ACC112 (cell line): Measurements from ENCODE around the gene CLEC16A.

Experiments
- H2AFZ ChIP-seq: fragments of 200-600 bp; sonication (generic); one replicate; pipeline ENCODE4 v1.6.0; 2017; ENCODE audit warnings: antibody characterized with exemption, low read length; ENCODE audit not compliant: unreplicated experiment
- H3K27ac ChIP-seq: fragments of 200-600 bp; sonication (generic); 2 replicates; pipeline ENCODE4 v1.5.1; 2014; ENCODE audit warnings: low read depth, mild to moderate bottlenecking, antibody characterized with exemption, low read length, moderate library complexity
- H3K27me3 ChIP-seq: fragments of 200-600 bp; sonication (generic); 2 replicates; pipeline ENCODE4 v1.6.1; 2014; ENCODE audit warnings: mild to moderate bottlenecking, antibody characterized with exemption, low read length, moderate library complexity, mixed read lengths; ENCODE audit not compliant: insufficient read depth
- H3K36me3 ChIP-seq: fragments of 200-600 bp; sonication (generic); 2 replicates; pipeline ENCODE4 v1.6.1; 2016; ENCODE audit warnings: mild to moderate bottlenecking, antibody characterized with exemption, low read length, moderate library complexity, mixed read lengths; ENCODE audit not compliant: insufficient read depth
- H3K4me1 ChIP-seq: fragments of 200-600 bp; sonication (generic); one replicate; pipeline ENCODE4 v1.6.1; 2016; ENCODE audit warnings: low read length, mixed read lengths; ENCODE audit not compliant: insufficient read depth, unreplicated experiment, control insufficient read depth
- H3K4me3 ChIP-seq: fragments of 200-600 bp; sonication (generic); 2 replicates; pipeline ENCODE4 v1.5.1; 2014; ENCODE audit warnings: mild to moderate bottlenecking, low read depth, low read length
- H3K79me2 ChIP-seq: fragments of 200-600 bp; sonication (generic); one replicate; pipeline ENCODE4 v1.6.0; 2016; ENCODE audit warnings: low read length; ENCODE audit not compliant: control insufficient read depth, unreplicated experiment, insufficient read depth

Gene CLEC16A

GRCh38 chr16:11056090-11056992, 112.0 kb downstream of the CLEC16A start:
- Histone ChIP-seq H3K36me3 (no peaks in the 10 kb centered on the region), H3K27me3 (no peaks in the 10 kb centered on the region), H2AFZ (no peak overlapping the region), H3K4me1 (peaks cover 16% of the 10 kb centered on the region), H3K4me3 (no peak overlapping the region), H3K79me2 (no peaks in the 10 kb centered on the region), H3K27ac (peak overlapping the region; percentile 61)

- no peak overlapping the region for H2AFZ ChIP-seq
- no peaks in the 10 kb centered on the region for H3K36me3 ChIP-seq
- H3K27me3 ChIP-seq = no peaks in the 10 kb centered on the region
- H3K27ac ChIP-seq = peak overlapping the region; percentile 61
- no peaks in the 10 kb centered on the region for H3K79me2 ChIP-seq
- no peak overlapping the region for H3K4me3 ChIP-seq
- peaks cover 16% of the 10 kb centered on the region for H3K4me1 ChIP-seq
These were observed 112.8 kb downstream of the CLEC16A start for GRCh38 chr16:11056993-11057649.

GRCh38 chr16:11057711-11058345, 113.5 kb downstream of the CLEC16A start:
- H3K36me3 ChIP-seq = no peaks in the 10 kb centered on the region
- peaks cover 16% of the 10 kb centered on the region for H3K4me1 ChIP-seq
- no peaks in the 10 kb centered on the region for H3K27me3 ChIP-seq
- H3K79me2 ChIP-seq = no peaks in the 10 kb centered on the region
- no peak overlapping the region for H2AFZ ChIP-seq
- no peak overlapping the region for H3K4me3 ChIP-seq
- no peak overlapping the region for H3K27ac ChIP-seq

GRCh38 chr16:11058832-11059231, 114.5 kb downstream of the CLEC16A start:
- H3K27ac ChIP-seq = no peak overlapping the region
- H3K79me2 ChIP-seq = no peaks in the 10 kb centered on the region
- no peaks in the 10 kb centered on the region for H3K36me3 ChIP-seq

GRCh38 chr16:11059588-11059987, 115.2 kb downstream of the CLEC16A start:
- H3K4me3 ChIP-seq = no peak overlapping the region
- peaks cover 16% of the 10 kb centered on the region for H3K4me1 ChIP-seq
- H3K27ac ChIP-seq = no peak overlapping the region
- no peaks in the 10 kb centered on the region for H3K79me2 ChIP-seq
- no peaks in the 10 kb centered on the region for H3K27me3 ChIP-seq
- no peaks in the 10 kb centered on the region for H3K36me3 ChIP-seq
- no peak overlapping the region for H2AFZ ChIP-seq

More at GRCh38 chr16:11058832-11059231, 114.5 kb downstream of the CLEC16A start:
- H2AFZ ChIP-seq = no peak overlapping the region
- H3K4me1 ChIP-seq = peaks cover 16% of the 10 kb centered on the region
- H3K4me3 ChIP-seq = no peak overlapping the region
- no peaks in the 10 kb centered on the region for H3K27me3 ChIP-seq

GRCh38 chr16:11060364-11060763, 116.0 kb downstream of the CLEC16A start:
- no peaks in the 10 kb centered on the region for H3K27me3 ChIP-seq
- H3K27ac ChIP-seq = no peak overlapping the region
- no peaks in the 10 kb centered on the region for H3K79me2 ChIP-seq
- no peak overlapping the region for H3K4me3 ChIP-seq
- no peaks in the 10 kb centered on the region for H3K36me3 ChIP-seq
- peaks cover 16% of the 10 kb centered on the region for H3K4me1 ChIP-seq
- no peak overlapping the region for H2AFZ ChIP-seq

- H2AFZ ChIP-seq = no peak overlapping the region
- no peaks in the 10 kb centered on the region for H3K79me2 ChIP-seq
- H3K4me3 ChIP-seq = no peak overlapping the region
- H3K27ac ChIP-seq = no peak overlapping the region
- peaks cover 14% of the 10 kb centered on the region for H3K4me1 ChIP-seq
- no peaks in the 10 kb centered on the region for H3K27me3 ChIP-seq
- no peaks in the 10 kb centered on the region for H3K36me3 ChIP-seq
These were observed 116.5 kb downstream of the CLEC16A start for GRCh38 chr16:11060842-11061241.

GRCh38 chr16:11061629-11062270, 117.4 kb downstream of the CLEC16A start:
- H3K27me3 ChIP-seq = no peaks in the 10 kb centered on the region
- H2AFZ ChIP-seq = no peak overlapping the region
- no peak overlapping the region for H3K4me3 ChIP-seq
- H3K79me2 ChIP-seq = no peaks in the 10 kb centered on the region
- H3K36me3 ChIP-seq = no peaks in the 10 kb centered on the region
- peaks cover 6% of the 10 kb centered on the region for H3K4me1 ChIP-seq
- no peak overlapping the region for H3K27ac ChIP-seq

GRCh38 chr16:11063448-11064201, 119.3 kb downstream of the CLEC16A start:
- Histone ChIP-seq H3K27me3 (no peaks in the 10 kb centered on the region), H3K79me2 (no peaks in the 10 kb centered on the region), H3K4me1 (no peaks in the 10 kb centered on the region), H3K27ac (no peak overlapping the region), H3K36me3 (no peaks in the 10 kb centered on the region), H2AFZ (no peak overlapping the region), H3K4me3 (no peak overlapping the region)

- H3K4me1 ChIP-seq = no peaks in the 10 kb centered on the region
- no peaks in the 10 kb centered on the region for H3K36me3 ChIP-seq
- no peak overlapping the region for H3K4me3 ChIP-seq
- no peak overlapping the region for H3K27ac ChIP-seq
- H3K79me2 ChIP-seq = no peaks in the 10 kb centered on the region
- no peaks in the 10 kb centered on the region for H3K27me3 ChIP-seq
- H2AFZ ChIP-seq = no peak overlapping the region
These were observed 119.8 kb downstream of the CLEC16A start for GRCh38 chr16:11064202-11064540.
